OCI-LY7 (cell line): ENCODE results near the gene ST6GALNAC1.

Source experiments
- CTCF ChIP-seq: fragments of 200-600 bp; sonication (generic); conservative IDR thresholded peaks from 2 replicates; pipeline ENCODE4 v1.5.1; 2014; ENCODE audit warnings: mild to moderate bottlenecking, antibody characterized with exemption, low read length, moderate library complexity, mixed read lengths
- EZH2phosphoT487 ChIP-seq: fragments of 200-600 bp; sonication (generic); IDR thresholded peaks from 2 replicates; pipeline ENCODE4 v1.6.1; 2018; ENCODE audit warnings: low read depth, borderline replicate concordance, mild to moderate bottlenecking, mixed run types, antibody characterized with exemption, low read length, moderate library complexity, mixed read lengths

DNA sequence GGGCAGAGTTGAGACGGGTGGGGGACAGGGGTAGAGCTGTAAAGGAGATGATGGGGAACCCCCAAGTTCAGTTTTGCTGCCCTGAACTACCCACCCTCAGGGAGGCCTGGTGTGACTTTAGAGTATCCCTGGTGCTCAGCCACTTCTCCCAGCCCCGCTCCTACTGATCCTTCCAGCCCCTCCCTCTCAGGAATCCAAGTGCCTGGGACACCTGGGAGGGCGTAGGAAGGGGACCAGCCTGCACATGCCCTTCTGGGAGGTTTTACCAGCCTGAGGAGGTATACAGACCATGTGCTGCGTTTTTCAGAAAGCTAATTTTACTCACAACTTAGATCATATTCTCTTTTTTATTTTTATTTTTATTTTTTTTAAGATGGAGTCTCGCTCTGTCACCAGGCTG, 62.0 kb downstream of the ST6GALNAC1 start:
- TF ChIP-seq CTCF (no peak), EZH2phosphoT487 (no peak)
